Colonic mucosa (tissue), 4 donors: Measurements from ENCODE around the gene TENT5C. TPM values are rescaled to one million over a fixed set of nuclear protein-coding genes. Genes with fewer than 3 reads are reported as not detected.

Source experiments
- DNase-seq: peaks from one replicate; pipeline ENCODE4 v3.0.0-alpha.2; 2020
- H3K27ac ChIP-seq: fragments of 200-600 bp; one replicate; pipeline ENCODE4 v1.8.0; 2021
- H3K27me3 ChIP-seq: fragments of 200-600 bp; one replicate; pipeline ENCODE4 v1.8.0; 2021
- H3K36me3 ChIP-seq: fragments of 200-600 bp; one replicate; pipeline ENCODE4 v1.8.0; 2021
- H3K4me1 ChIP-seq: fragments of 200-600 bp; one replicate; pipeline ENCODE4 v1.8.0; 2021; ENCODE audit warnings: mild to moderate bottlenecking
- H3K4me3 ChIP-seq: fragments of 200-600 bp; one replicate; pipeline ENCODE4 v1.8.0; 2021
- H3K9ac ChIP-seq, 2 donors: one replicate each; pipeline ENCODE4 v1.7.0; 2013; ENCODE audit warnings: control low read depth in 2 of 2, low read depth in 2 of 2, low read length in 2 of 2
- H3K9me3 ChIP-seq: fragments of 200-600 bp; one replicate; pipeline ENCODE4 v1.8.0; 2021
- intact Hi-C: fragments of 100-400 bp; cut with DNase I; formaldehyde crosslinking; loops from one replicate; pipeline ENCODE4 v1.14.1; 2022
- total RNA-seq, 2 donors: library from RNA; stranded (reverse); fragmentation: NEBNext Ultra II Directional in 1 of 2; extraction: Animal tissue kit (Norgen Biotek cat#: 25700) in 1 of 2; gene quantifications; one replicate each; pipeline ENCODE4 v1.2.1, GENCODE V29; 2021
- TF ChIP-seq, protein P1 (sequence below): fragments of 200-600 bp; IDR thresholded peaks from one replicate; pipeline ENCODE4 v1.8.0; 2022; ENCODE audit warnings: antibody characterized with exemption, mild to moderate bottlenecking
- donor health status: healthy.
- donor health status: DM: no; HTN: no; CAD: no.
- donor health status: DM: no; HTN: no; CAD: no.

TENT5C gene
- total RNA-seq, 2 donors from 2014 or later = 40.7 to 58.5 TPM

DNA sequence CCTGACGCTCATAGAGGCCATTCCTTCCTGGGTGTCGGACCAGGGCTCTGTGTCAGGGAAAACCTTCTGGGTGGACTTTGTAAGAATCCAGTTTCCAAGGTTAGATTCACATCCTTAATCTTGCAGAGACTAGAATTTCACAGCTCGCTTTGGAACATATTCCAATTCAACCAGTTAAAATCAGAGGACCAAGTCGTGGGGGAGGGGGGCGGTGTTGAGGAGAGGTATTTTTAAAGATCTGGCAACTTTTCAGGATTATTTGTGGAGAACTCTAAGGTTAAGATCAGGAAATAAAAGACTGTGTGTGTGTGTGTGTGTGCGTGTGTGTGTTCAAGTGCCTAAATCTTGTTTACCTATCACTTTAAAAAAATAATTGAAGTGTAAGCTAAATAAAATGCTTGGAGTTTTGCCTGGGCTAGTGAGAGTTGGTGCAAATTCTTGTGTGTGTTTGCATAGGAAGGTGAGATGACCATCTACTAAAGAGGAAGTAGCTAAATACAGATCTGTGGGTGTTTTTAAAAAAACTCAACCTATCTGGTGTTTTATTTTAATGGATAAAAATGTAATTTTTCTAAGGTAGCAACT is 21.8 kb downstream of the TENT5C start:
- Histone ChIP-seq H3K27ac (no peak overlapping the region), H3K36me3 (no peaks in the 10 kb centered on the region), H3K9ac (no peak overlapping the region), H3K9me3 (no peaks in the 10 kb centered on the region), H3K4me1 (no peaks in the 10 kb centered on the region), H3K27me3 (no peaks in the 10 kb centered on the region), H3K4me3 (no peak overlapping the region)
- intact Hi-C loops = no loop called here
- DNase-seq = no peak
- TF ChIP-seq, protein P1, sequence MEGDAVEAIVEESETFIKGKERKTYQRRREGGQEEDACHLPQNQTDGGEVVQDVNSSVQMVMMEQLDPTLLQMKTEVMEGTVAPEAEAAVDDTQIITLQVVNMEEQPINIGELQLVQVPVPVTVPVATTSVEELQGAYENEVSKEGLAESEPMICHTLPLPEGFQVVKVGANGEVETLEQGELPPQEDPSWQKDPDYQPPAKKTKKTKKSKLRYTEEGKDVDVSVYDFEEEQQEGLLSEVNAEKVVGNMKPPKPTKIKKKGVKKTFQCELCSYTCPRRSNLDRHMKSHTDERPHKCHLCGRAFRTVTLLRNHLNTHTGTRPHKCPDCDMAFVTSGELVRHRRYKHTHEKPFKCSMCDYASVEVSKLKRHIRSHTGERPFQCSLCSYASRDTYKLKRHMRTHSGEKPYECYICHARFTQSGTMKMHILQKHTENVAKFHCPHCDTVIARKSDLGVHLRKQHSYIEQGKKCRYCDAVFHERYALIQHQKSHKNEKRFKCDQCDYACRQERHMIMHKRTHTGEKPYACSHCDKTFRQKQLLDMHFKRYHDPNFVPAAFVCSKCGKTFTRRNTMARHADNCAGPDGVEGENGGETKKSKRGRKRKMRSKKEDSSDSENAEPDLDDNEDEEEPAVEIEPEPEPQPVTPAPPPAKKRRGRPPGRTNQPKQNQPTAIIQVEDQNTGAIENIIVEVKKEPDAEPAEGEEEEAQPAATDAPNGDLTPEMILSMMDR = no peak

DNA sequence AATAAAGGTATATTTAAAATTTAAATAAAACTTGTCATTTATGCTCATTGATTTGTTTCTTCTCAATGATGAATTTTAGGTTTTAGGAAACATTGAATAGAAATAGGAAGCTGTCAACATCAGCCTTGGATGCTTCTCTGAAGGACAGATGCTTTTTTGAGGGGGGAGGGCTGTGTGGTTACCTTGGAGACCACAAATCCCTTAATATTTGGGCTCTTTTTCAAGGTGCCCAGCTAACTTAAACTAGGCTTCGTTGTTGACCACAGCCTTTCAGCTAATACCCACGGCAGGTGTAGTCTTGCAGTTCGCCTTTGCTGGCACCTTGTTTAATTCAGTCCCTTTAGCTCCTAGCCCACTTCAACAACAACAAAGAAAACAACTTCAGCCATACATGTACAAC is 22.5 kb downstream of the TENT5C start:
- Histone ChIP-seq H3K27ac (no peak overlapping the region), H3K9me3 (no peaks in the 10 kb centered on the region), H3K4me3 (no peak overlapping the region), H3K36me3 (no peaks in the 10 kb centered on the region), H3K27me3 (no peaks in the 10 kb centered on the region), H3K9ac (no peak overlapping the region), H3K4me1 (no peaks in the 10 kb centered on the region)
- DNase-seq = no peak
- intact Hi-C loops = no loop called here
- TF ChIP-seq, protein P1 = no peak

DNA sequence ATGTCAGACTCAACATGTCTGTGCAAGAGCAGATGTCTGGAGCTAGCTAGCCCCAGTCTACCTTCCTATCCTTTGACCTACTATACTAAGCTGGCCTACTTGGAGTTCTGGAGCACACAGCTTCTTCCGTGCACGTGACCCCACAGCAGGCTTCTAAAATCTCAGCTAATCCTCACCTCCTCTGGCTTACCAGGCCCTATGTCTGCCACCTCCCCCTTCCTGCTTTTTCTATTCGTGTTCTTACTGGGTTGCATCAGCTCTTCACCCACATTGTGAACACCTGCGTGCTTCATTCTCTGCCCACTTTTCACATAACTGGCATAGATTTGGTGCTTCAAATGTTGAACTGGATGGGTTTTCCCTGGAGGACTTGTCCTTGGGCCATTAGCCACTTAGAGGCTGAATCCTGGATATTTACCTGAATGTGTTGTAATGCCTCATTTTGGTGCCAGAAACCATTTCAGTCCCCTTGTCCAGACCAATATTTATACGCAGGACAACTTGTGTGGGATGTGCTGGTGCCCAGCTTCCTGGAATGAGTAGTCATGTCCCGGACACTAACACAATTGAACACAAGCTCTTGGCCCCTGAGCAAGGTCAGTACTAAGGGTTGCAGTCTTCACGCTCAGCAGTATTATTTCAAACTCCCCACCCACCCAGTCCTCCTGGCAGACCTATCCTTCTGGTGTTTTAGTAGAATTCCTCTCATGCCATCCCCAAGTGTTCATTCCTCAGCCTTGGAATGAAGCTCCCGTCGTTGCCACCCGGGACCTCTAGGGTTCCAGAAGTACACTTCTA is 24.0 kb downstream of the TENT5C start:
- Histone ChIP-seq H3K27me3 (no peaks in the 10 kb centered on the region), H3K9ac (no peak overlapping the region), H3K27ac (no peak overlapping the region), H3K36me3 (no peaks in the 10 kb centered on the region), H3K4me3 (no peak overlapping the region), H3K4me1 (no peaks in the 10 kb centered on the region), H3K9me3 (no peaks in the 10 kb centered on the region)
- TF ChIP-seq, protein P1 = no peak
- no peak for DNase-seq
- intact Hi-C loops = no loop called here

DNA sequence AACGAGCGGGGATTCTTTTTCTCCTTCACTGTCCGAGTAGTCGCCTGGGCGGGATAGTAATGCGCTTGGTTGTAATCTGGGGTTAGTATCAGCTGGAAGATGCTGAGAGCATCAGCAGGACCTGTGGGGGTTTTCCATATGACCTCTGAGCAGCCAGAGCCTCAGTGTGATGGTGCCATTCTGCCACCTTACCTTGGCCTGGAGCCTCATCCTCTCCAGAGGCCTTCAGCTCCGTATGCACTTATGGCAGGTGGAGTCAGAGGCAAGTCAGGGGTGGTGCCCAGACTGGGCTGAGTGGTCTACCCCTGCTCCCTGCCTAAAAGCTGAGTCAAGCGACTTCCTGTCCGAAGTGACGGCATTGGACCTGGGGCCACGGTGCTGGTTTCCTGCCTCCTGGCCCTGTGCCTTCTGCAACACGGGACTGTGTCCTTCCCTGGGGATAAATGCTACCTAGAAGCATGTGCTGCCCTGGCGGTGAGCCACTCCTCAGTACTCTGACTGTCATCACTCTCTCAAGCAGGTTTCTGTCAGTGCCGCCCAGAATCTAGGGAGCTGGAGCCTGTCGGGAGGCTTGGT is 24.7 kb downstream of the TENT5C start:
- TF ChIP-seq, protein P1 = no peak
- Histone ChIP-seq H3K27ac (no peak overlapping the region), H3K9me3 (no peaks in the 10 kb centered on the region), H3K9ac (no peak overlapping the region), H3K36me3 (no peaks in the 10 kb centered on the region), H3K4me3 (no peak overlapping the region), H3K27me3 (no peaks in the 10 kb centered on the region), H3K4me1 (no peaks in the 10 kb centered on the region)
- no peak for DNase-seq
- intact Hi-C loops = no loop called here

DNA sequence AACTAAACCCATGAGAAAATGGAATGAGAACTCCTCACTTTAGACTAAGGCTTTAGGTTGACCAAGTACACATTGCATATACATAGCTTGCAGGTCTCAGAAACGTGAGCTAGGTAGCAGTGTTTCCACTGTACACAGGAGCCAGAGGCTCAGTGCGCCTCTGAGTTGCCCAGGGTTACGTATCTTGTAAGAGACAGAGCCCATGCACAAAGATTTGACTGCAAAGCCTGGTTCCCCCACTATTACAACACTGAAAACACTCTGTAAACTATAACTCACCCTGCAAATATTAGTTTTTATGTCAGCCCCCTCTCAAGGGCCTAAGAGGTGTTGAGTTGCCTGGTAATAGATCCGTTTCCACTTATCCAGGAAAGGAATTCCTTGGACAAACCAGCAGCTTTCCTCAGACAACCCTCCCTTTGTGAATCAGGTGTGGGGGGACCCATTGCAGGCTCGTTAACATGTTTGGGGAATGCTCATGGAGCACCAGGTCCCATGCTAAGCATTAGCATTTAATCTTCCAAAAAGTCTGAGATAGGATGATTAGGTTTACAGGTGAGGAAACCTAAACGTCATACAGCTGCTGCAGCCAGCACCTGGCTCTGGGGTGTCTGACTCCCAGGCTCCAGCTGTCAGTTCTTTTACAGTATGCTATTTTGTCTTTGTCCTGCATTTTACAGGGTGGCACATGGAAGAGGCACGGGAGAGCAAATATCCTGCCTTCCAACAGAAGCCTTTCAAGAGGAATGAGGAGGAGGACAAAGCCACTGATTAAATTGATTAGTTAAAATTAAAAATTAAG is 25.7 kb downstream of the TENT5C start:
- H3K9ac ChIP-seq = no peak overlapping the region
- DNase-seq = no peak
- H3K27ac ChIP-seq = no peak overlapping the region
- no peaks in the 10 kb centered on the region for H3K4me1 ChIP-seq
- no peaks in the 10 kb centered on the region for H3K27me3 ChIP-seq
- no peaks in the 10 kb centered on the region for H3K36me3 ChIP-seq
- H3K4me3 ChIP-seq = no peak overlapping the region
- intact Hi-C loops = no loop called here
- TF ChIP-seq, protein P1 = no peak
- no peaks in the 10 kb centered on the region for H3K9me3 ChIP-seq
